ENCODE results near the gene GLYATL3. TPM values are rescaled to one million over a fixed set of nuclear protein-coding genes. Genes with fewer than 3 reads are reported as not detected.

GLYATL3 gene
- total RNA-seq, 1 experiment from 2014 or later: not detected

DNA sequence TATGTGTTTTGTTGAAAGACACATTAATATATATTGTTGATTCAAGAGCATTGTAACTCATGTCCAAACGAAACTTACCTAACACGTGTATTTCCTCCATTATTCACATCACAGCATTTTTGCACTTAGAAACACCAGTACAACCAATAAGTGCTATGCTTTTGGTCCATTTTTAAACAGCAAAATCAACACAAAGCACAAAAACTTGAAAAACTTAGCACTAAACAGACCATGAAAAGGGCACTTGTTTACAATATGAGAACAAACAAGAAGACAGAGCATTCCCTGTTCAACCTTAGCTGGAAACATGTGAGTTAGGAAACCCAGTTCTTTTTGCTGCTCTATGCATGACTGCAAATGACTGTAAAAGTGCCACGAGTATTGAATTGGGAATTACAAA is 9.6 kb downstream of the GLYATL3 start:
- H3K4me3 ChIP-seq (ENCODE audit: low read depth in 2 of 2, low read length in 2 of 2): no peak overlapping the region
- BruUV-seq (replicated peaks): no TSS peak
- no peak for ATAC-seq
- intact Hi-C loops (cut with micrococcal nuclease; ENCODE audit: unreplicated experiment): no loop called here
- no peaks in the 10 kb centered on the region for H3K27me3 ChIP-seq (ENCODE audit: control insufficient read depth, insufficient read depth, low read length)
- H3K27ac ChIP-seq (ENCODE audit: low read length): no peak overlapping the region
- TF ChIP-seq, protein P1, sequence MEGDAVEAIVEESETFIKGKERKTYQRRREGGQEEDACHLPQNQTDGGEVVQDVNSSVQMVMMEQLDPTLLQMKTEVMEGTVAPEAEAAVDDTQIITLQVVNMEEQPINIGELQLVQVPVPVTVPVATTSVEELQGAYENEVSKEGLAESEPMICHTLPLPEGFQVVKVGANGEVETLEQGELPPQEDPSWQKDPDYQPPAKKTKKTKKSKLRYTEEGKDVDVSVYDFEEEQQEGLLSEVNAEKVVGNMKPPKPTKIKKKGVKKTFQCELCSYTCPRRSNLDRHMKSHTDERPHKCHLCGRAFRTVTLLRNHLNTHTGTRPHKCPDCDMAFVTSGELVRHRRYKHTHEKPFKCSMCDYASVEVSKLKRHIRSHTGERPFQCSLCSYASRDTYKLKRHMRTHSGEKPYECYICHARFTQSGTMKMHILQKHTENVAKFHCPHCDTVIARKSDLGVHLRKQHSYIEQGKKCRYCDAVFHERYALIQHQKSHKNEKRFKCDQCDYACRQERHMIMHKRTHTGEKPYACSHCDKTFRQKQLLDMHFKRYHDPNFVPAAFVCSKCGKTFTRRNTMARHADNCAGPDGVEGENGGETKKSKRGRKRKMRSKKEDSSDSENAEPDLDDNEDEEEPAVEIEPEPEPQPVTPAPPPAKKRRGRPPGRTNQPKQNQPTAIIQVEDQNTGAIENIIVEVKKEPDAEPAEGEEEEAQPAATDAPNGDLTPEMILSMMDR (IDR thresholded peaks at IDR 0.05): no peak
- TF ChIP-seq POLR2AphosphoS5 (IDR thresholded peaks at IDR 0.05; ENCODE audit: low read depth, low read length) (no peak), TCF7L2 (IDR thresholded peaks at IDR 0.05; ENCODE audit: low read depth, low read length) (no peak), SIN3A (IDR thresholded peaks at IDR 0.05; ENCODE audit: borderline replicate concordance, insufficient read depth, low read depth, low read length) (no peak)
- TF ChIP-seq, protein P2, sequence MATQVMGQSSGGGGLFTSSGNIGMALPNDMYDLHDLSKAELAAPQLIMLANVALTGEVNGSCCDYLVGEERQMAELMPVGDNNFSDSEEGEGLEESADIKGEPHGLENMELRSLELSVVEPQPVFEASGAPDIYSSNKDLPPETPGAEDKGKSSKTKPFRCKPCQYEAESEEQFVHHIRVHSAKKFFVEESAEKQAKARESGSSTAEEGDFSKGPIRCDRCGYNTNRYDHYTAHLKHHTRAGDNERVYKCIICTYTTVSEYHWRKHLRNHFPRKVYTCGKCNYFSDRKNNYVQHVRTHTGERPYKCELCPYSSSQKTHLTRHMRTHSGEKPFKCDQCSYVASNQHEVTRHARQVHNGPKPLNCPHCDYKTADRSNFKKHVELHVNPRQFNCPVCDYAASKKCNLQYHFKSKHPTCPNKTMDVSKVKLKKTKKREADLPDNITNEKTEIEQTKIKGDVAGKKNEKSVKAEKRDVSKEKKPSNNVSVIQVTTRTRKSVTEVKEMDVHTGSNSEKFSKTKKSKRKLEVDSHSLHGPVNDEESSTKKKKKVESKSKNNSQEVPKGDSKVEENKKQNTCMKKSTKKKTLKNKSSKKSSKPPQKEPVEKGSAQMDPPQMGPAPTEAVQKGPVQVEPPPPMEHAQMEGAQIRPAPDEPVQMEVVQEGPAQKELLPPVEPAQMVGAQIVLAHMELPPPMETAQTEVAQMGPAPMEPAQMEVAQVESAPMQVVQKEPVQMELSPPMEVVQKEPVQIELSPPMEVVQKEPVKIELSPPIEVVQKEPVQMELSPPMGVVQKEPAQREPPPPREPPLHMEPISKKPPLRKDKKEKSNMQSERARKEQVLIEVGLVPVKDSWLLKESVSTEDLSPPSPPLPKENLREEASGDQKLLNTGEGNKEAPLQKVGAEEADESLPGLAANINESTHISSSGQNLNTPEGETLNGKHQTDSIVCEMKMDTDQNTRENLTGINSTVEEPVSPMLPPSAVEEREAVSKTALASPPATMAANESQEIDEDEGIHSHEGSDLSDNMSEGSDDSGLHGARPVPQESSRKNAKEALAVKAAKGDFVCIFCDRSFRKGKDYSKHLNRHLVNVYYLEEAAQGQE (IDR thresholded peaks at IDR 0.05; ENCODE audit: insufficient read depth in 1 of 2, low read depth in 2 of 2, low read length in 1 of 2): no peak
- no peaks in the 10 kb centered on the region for H3K4me1 ChIP-seq (ENCODE audit: control insufficient read depth, insufficient read depth, low read length)
- H3K9me3 ChIP-seq (ENCODE audit: control insufficient read depth, insufficient read depth, low read depth, low read length): no peaks in the 10 kb centered on the region
- CTCF ChIA-PET: no interaction called here
- POLR2A ChIA-PET: no interaction called here
- DNase-seq (ENCODE audit: low read depth, low spot score): no peak
- in situ Hi-C loops (cut with HindIII; ENCODE audit: low pct_unique_long_range_greater_than_20kb, low sequenced_read_pairs): no loop called here
- no peaks in the 10 kb centered on the region for H3K36me3 ChIP-seq (ENCODE audit: control insufficient read depth, insufficient read depth, low read length)

DNA sequence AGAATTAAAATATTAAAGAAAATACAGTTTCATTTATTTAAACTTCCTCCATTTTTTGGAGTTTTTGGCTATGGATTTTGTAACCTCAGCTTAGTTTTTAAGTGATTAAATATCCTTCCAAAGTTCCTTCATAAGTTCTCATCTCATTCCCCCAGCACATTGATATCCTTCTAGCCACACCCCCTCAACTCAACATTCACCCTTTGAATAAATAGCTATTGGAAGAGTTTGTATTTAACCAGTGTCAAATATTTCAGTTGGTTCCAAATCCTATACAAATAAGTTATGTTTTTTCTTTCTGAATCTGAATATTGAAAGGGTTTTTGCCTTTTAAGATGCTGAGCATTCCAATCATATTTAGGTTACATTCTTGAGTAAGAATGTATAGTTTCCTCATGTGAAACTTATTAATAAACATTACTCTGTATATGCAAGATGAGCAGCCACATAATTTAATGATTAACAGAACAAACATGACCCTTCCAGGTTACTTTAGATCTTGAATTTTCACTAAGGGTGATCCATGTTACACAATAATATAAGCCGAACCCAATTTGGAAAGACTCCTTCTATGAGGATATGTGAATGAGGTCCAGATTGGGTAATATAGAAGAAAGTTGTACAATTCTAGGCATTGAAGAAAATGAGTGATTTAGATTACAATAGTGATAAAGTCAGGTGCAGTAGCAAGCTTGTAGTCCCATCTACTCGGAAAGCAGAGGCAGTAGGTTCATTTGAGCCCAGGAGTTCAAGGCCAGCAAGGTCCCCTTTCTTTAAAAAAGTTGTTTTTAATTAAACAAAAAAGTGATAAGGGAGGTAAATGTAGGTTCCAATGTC is 13.6 kb downstream of the GLYATL3 start:
- H3K27me3 ChIP-seq (ENCODE audit: control insufficient read depth, insufficient read depth, low read length): no peaks in the 10 kb centered on the region
- in situ Hi-C loops (cut with HindIII; ENCODE audit: low pct_unique_long_range_greater_than_20kb, low sequenced_read_pairs): no loop called here
- H3K27ac ChIP-seq (ENCODE audit: low read length): no peak overlapping the region
- H3K36me3 ChIP-seq (ENCODE audit: control insufficient read depth, insufficient read depth, low read length): no peaks in the 10 kb centered on the region
- TF ChIP-seq, protein P1 (IDR thresholded peaks at IDR 0.05): no peak
- TF ChIP-seq SIN3A (IDR thresholded peaks at IDR 0.05; ENCODE audit: borderline replicate concordance, insufficient read depth, low read depth, low read length) (no peak), TCF7L2 (IDR thresholded peaks at IDR 0.05; ENCODE audit: low read depth, low read length) (no peak), POLR2AphosphoS5 (IDR thresholded peaks at IDR 0.05; ENCODE audit: low read depth, low read length) (no peak)
- TF ChIP-seq, protein P2 (IDR thresholded peaks at IDR 0.05; ENCODE audit: insufficient read depth in 1 of 2, low read depth in 2 of 2, low read length in 1 of 2): no peak
- no peak overlapping the region for H3K4me3 ChIP-seq (ENCODE audit: low read depth in 2 of 2, low read length in 2 of 2)
- ATAC-seq: no peak
- no TSS peak for BruUV-seq (replicated peaks)
- ChIA-PET POLR2A (no interaction called here), CTCF (no interaction called here)
- DNase-seq (ENCODE audit: low read depth, low spot score): no peak
- H3K9me3 ChIP-seq (ENCODE audit: control insufficient read depth, insufficient read depth, low read depth, low read length): no peaks in the 10 kb centered on the region
- intact Hi-C loops (cut with micrococcal nuclease; ENCODE audit: unreplicated experiment): no loop called here
- no peaks in the 10 kb centered on the region for H3K4me1 ChIP-seq (ENCODE audit: control insufficient read depth, insufficient read depth, low read length)

Measured in Panc1 (cell line).